Activated naive CD8-positive, alpha-beta T cell treated with anti-CD3 and anti-CD28 coated beads for 36 hours (primary cell): ENCODE measurements around the gene BCAM. TPM values are rescaled to one million over a fixed set of nuclear protein-coding genes. Genes with fewer than 3 reads are reported as not detected.

ENCODE experiments used
- DNase-seq: peaks from one replicate; pipeline ENCODE4 v3.0.0; 2021
- H3K27ac Mint-ChIP-seq: one replicate; pipeline ENCODE4 v1.8.0; 2022; ENCODE audit warnings: mild to moderate bottlenecking, moderate library complexity, mixed read lengths
- H3K27me3 Mint-ChIP-seq: one replicate; pipeline ENCODE4 v1.8.0; 2022; ENCODE audit warnings: mild to moderate bottlenecking, mixed read lengths
- H3K36me3 Mint-ChIP-seq: one replicate; pipeline ENCODE4 v1.8.0; 2021; ENCODE audit warnings: mild to moderate bottlenecking, mixed read lengths
- H3K4me1 Mint-ChIP-seq: one replicate; pipeline ENCODE4 v1.8.0; 2021; ENCODE audit warnings: mixed read lengths
- H3K4me3 Mint-ChIP-seq: one replicate; pipeline ENCODE4 v1.8.0; 2022; ENCODE audit warnings: mild to moderate bottlenecking, moderate library complexity, mixed read lengths
- H3K9me3 Mint-ChIP-seq: one replicate; pipeline ENCODE4 v1.8.0; 2022; ENCODE audit warnings: mixed read lengths
- total RNA-seq, 2 experiments: library from RNA; stranded (reverse); gene quantifications; one replicate each; pipeline ENCODE4 v1.2.3, GENCODE V29; 2021

The BCAM gene
- total RNA-seq, 2 experiments from 2014 or later, result not detected

GRCh38 chr19:44807162-44807561 is 1.7 kb upstream of the BCAM start:
- Mint-ChIP-seq H3K4me1 (peaks cover 4% of the 10 kb centered on the region), H3K27ac (no peak overlapping the region), H3K27me3 (peaks cover 42% of the 10 kb centered on the region), H3K4me3 (no peak overlapping the region), H3K9me3 (no peaks in the 10 kb centered on the region), H3K36me3 (no peaks in the 10 kb centered on the region)
- DNase-seq, result no peak

GRCh38 chr19:44807652-44808462 is 1.0 kb upstream of the BCAM start:
- Mint-ChIP-seq H3K36me3 (no peaks in the 10 kb centered on the region), H3K9me3 (no peaks in the 10 kb centered on the region), H3K27me3 (peaks cover 42% of the 10 kb centered on the region), H3K4me3 (no peak overlapping the region), H3K4me1 (peaks cover 4% of the 10 kb centered on the region), H3K27ac (no peak overlapping the region)
- no peak for DNase-seq

GRCh38 chr19:44809577-44810233 is 802 bp downstream of the BCAM start:
- no peak overlapping the region for H3K27ac Mint-ChIP-seq
- no peak for DNase-seq
- peaks cover 46% of the 10 kb centered on the region for H3K27me3 Mint-ChIP-seq
- no peaks in the 10 kb centered on the region for H3K9me3 Mint-ChIP-seq
- H3K4me1 Mint-ChIP-seq, result peaks cover 4% of the 10 kb centered on the region
- no peak overlapping the region for H3K4me3 Mint-ChIP-seq
- H3K36me3 Mint-ChIP-seq, result no peaks in the 10 kb centered on the region

GRCh38 chr19:44810234-44811121 is 1.6 kb downstream of the BCAM start:
- peaks cover 46% of the 10 kb centered on the region for H3K27me3 Mint-ChIP-seq
- no peaks in the 10 kb centered on the region for H3K36me3 Mint-ChIP-seq
- DNase-seq, result no peak
- H3K4me3 Mint-ChIP-seq, result no peak overlapping the region
- no peaks in the 10 kb centered on the region for H3K9me3 Mint-ChIP-seq
- peaks cover 4% of the 10 kb centered on the region for H3K4me1 Mint-ChIP-seq
- no peak overlapping the region for H3K27ac Mint-ChIP-seq

GRCh38 chr19:44811122-44811419 is 2.2 kb downstream of the BCAM start:
- H3K9me3 Mint-ChIP-seq, result no peaks in the 10 kb centered on the region
- peaks cover 46% of the 10 kb centered on the region for H3K27me3 Mint-ChIP-seq
- H3K4me1 Mint-ChIP-seq, result peaks cover 4% of the 10 kb centered on the region
- no peak overlapping the region for H3K4me3 Mint-ChIP-seq
- no peaks in the 10 kb centered on the region for H3K36me3 Mint-ChIP-seq
- no peak for DNase-seq
- H3K27ac Mint-ChIP-seq, result no peak overlapping the region

GRCh38 chr19:44812142-44812718 is 3.3 kb downstream of the BCAM start:
- DNase-seq, result no peak
- Mint-ChIP-seq H3K4me1 (peaks cover 4% of the 10 kb centered on the region), H3K36me3 (no peaks in the 10 kb centered on the region), H3K27ac (no peak overlapping the region), H3K9me3 (no peaks in the 10 kb centered on the region), H3K27me3 (peaks cover 43% of the 10 kb centered on the region), H3K4me3 (no peak overlapping the region)

- no peak for DNase-seq
- no peak overlapping the region for H3K27ac Mint-ChIP-seq
- H3K9me3 Mint-ChIP-seq, result no peaks in the 10 kb centered on the region
- peaks cover 34% of the 10 kb centered on the region for H3K27me3 Mint-ChIP-seq
- H3K36me3 Mint-ChIP-seq, result no peaks in the 10 kb centered on the region
- peaks cover 4% of the 10 kb centered on the region for H3K4me1 Mint-ChIP-seq
- H3K4me3 Mint-ChIP-seq, result no peak overlapping the region
These were observed 4.4 kb downstream of the BCAM start for GRCh38 chr19:44813070-44813840.

GRCh38 chr19:44813841-44814470 is 5.1 kb downstream of the BCAM start:
- Mint-ChIP-seq H3K27me3 (peaks cover 29% of the 10 kb centered on the region), H3K36me3 (no peaks in the 10 kb centered on the region), H3K4me1 (peaks cover 4% of the 10 kb centered on the region), H3K27ac (no peak overlapping the region), H3K4me3 (no peak overlapping the region), H3K9me3 (no peaks in the 10 kb centered on the region)
- no peak for DNase-seq

GRCh38 chr19:44814517-44814916 is 5.6 kb downstream of the BCAM start:
- Mint-ChIP-seq H3K4me3 (no peak overlapping the region), H3K36me3 (no peaks in the 10 kb centered on the region), H3K9me3 (no peaks in the 10 kb centered on the region), H3K27me3 (peaks cover 24% of the 10 kb centered on the region), H3K4me1 (no peaks in the 10 kb centered on the region), H3K27ac (no peak overlapping the region)
- DNase-seq, result no peak

- Mint-ChIP-seq H3K36me3 (no peaks in the 10 kb centered on the region), H3K9me3 (no peaks in the 10 kb centered on the region), H3K4me3 (no peak overlapping the region), H3K27me3 (peaks cover 11% of the 10 kb centered on the region), H3K4me1 (no peaks in the 10 kb centered on the region), H3K27ac (no peak overlapping the region)
- no peak for DNase-seq
These were observed 7.4 kb downstream of the BCAM start for GRCh38 chr19:44816301-44816700.

GRCh38 chr19:44817725-44818465 is 9.0 kb downstream of the BCAM start:
- no peak for DNase-seq
- Mint-ChIP-seq H3K4me3 (no peak overlapping the region), H3K4me1 (no peaks in the 10 kb centered on the region), H3K27ac (no peak overlapping the region), H3K27me3 (peaks cover 4% of the 10 kb centered on the region), H3K36me3 (no peaks in the 10 kb centered on the region), H3K9me3 (no peaks in the 10 kb centered on the region)

- H3K4me3 Mint-ChIP-seq, result no peak overlapping the region
- H3K27ac Mint-ChIP-seq, result no peak overlapping the region
- no peaks in the 10 kb centered on the region for H3K4me1 Mint-ChIP-seq
- DNase-seq, result no peak
- H3K9me3 Mint-ChIP-seq, result no peaks in the 10 kb centered on the region
- H3K27me3 Mint-ChIP-seq, result peaks cover 4% of the 10 kb centered on the region
- no peaks in the 10 kb centered on the region for H3K36me3 Mint-ChIP-seq
These were observed 9.6 kb downstream of the BCAM start for GRCh38 chr19:44818466-44819031.

- Mint-ChIP-seq H3K27ac (no peak overlapping the region), H3K36me3 (no peaks in the 10 kb centered on the region), H3K27me3 (no peaks in the 10 kb centered on the region), H3K4me1 (no peaks in the 10 kb centered on the region), H3K4me3 (no peak overlapping the region), H3K9me3 (no peaks in the 10 kb centered on the region)
- no peak for DNase-seq
These were observed 10.4 kb downstream of the BCAM start for GRCh38 chr19:44819246-44819832.
